GM23248 (cell line): ENCODE data around the gene TAS2R19. TPM values are rescaled to one million over a fixed set of nuclear protein-coding genes. Genes with fewer than 3 reads are reported as not detected.
A peak's percentile ranks its signal among the peaks of the same experiment; 100 is the strongest.

Experiments used
- DNase-seq: peaks from one replicate; pipeline ENCODE4 v3.0.0-alpha.2; 2015
- H2AFZ ChIP-seq: fragments of 200-600 bp; sonication (generic); 2 replicates; pipeline ENCODE4 v1.6.1; 2016; ENCODE audit warnings: antibody characterized with exemption
- H3F3A ChIP-seq: fragments of 200-600 bp; sonication (generic); 2 replicates; pipeline ENCODE4 v1.6.1; 2016; ENCODE audit warnings: mild to moderate bottlenecking, antibody characterized with exemption, mixed run types; ENCODE audit not compliant: insufficient read depth
- H3K27ac ChIP-seq: fragments of 200-600 bp; sonication (generic); 2 replicates; pipeline ENCODE4 v1.5.1; 2016; ENCODE audit warnings: mild to moderate bottlenecking
- H3K27me3 ChIP-seq: fragments of 200-600 bp; sonication (generic); replicated peaks from 2 replicates; pipeline ENCODE4 v1.6.1; 2016; ENCODE audit warnings: mild to moderate bottlenecking; ENCODE audit not compliant: insufficient read depth
- H3K36me3 ChIP-seq: fragments of 200-600 bp; sonication (generic); 2 replicates; pipeline ENCODE4 v1.6.1; 2016; ENCODE audit warnings: low read depth, mild to moderate bottlenecking
- H3K4me1 ChIP-seq: fragments of 200-600 bp; sonication (generic); 2 replicates; pipeline ENCODE4 v1.6.1; 2016; ENCODE audit warnings: mild to moderate bottlenecking; ENCODE audit not compliant: insufficient read depth
- H3K4me2 ChIP-seq: fragments of 200-600 bp; sonication (generic); one replicate; pipeline ENCODE4 v1.6.1; 2016; ENCODE audit warnings: mild to moderate bottlenecking; ENCODE audit not compliant: unreplicated experiment
- H3K4me3 ChIP-seq: fragments of 200-600 bp; sonication (generic); 2 replicates; pipeline ENCODE4 v1.5.1; 2016; ENCODE audit warnings: mild to moderate bottlenecking
- H3K79me2 ChIP-seq: fragments of 200-600 bp; sonication (generic); 2 replicates; pipeline ENCODE4 v1.6.1; 2016; ENCODE audit warnings: mild to moderate bottlenecking; ENCODE audit not compliant: insufficient read depth
- H3K9ac ChIP-seq: fragments of 200-600 bp; sonication (generic); 2 replicates; pipeline ENCODE4 v1.6.1; 2016; ENCODE audit warnings: mild to moderate bottlenecking
- H3K9me2 ChIP-seq: fragments of 200-600 bp; sonication (generic); 2 replicates; pipeline ENCODE4 v1.6.1; 2016; ENCODE audit warnings: mixed run types, mild to moderate bottlenecking, moderate library complexity; ENCODE audit not compliant: insufficient read depth
- H3K9me3 ChIP-seq: fragments of 200-600 bp; sonication (generic); one replicate; pipeline ENCODE4 v1.6.1; 2017; ENCODE audit warnings: low read depth
- H4K20me1 ChIP-seq: fragments of 200-600 bp; sonication (generic); 2 replicates; pipeline ENCODE4 v1.6.0; 2016; ENCODE audit not compliant: insufficient read depth
- EZH2 ChIP-seq: fragments of 200-600 bp; sonication (generic); IDR thresholded peaks from 2 replicates; pipeline ENCODE4 v1.6.1; 2018; ENCODE audit warnings: antibody characterized with exemption, mild to moderate bottlenecking; ENCODE audit not compliant: insufficient read depth, poor library complexity, severe bottlenecking
- EZH2phosphoT487 ChIP-seq: fragments of 200-600 bp; sonication (generic); IDR thresholded peaks from 2 replicates; pipeline ENCODE4 v1.6.1; 2018; ENCODE audit warnings: antibody characterized with exemption, moderate library complexity, mild to moderate bottlenecking, low read depth; ENCODE audit not compliant: insufficient read depth
- WGBS, 2 experiments: methylation state at CpG; one replicate each; pipeline ENCODE4 v1.1.6; 2015 to 2017; ENCODE audit warnings: low lambda C conversion rate in 2 of 2, low coverage in 1 of 2; ENCODE audit errors: missing lambda C conversion rate in 2 of 2; 5-methylcytosine and 5-hydroxymethylcytosine counted together
- in situ Hi-C: fragments of 300-500 bp; cut with MboI; formaldehyde crosslinking; loops from 2 replicates; pipeline ENCODE4 v1.15.0; 2020
- polyA plus RNA-seq: library from polyadenylated mRNA; unstranded; fragments of >200 nt; fragmentation: Nextera tagmentation; extraction: Ambion mirVana; gene quantifications from 2 replicates; pipeline ENCODE4 v1.2.1, GENCODE V29; 2016
- total RNA-seq: library from RNA; depleted of rRNA; stranded (reverse); fragments of >200 nt; shearing (Covaris generic); gene quantifications from 2 replicates; pipeline ENCODE4 v1.2.3, GENCODE V29; 2014

Gene TAS2R19
- total and polyA plus RNA-seq, 2 experiments from 2014 or later = 2.6 TPM; not detected in 1

DNA sequence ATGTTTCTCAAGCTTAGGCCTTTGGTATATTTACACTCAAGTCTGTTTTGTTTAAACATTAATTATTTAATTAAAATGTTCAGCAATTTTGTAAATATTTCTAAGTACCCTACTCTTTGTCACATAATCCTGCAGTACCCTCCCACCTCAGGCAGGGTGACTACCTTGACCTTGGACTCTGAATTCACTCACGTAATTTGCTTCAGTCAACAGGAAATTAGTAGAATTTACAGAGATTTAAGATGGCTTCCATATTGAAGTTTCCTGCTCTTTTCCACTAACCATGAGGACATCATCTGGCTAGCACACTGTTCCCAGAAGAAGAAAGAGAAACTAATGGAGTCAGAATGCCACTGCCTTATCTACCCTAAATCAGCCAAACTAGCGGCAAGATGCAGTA is 967 bp upstream of the TAS2R19 start:
- no peak overlapping the region for H3K9ac ChIP-seq
- no peak overlapping the region for H3K4me3 ChIP-seq
- H3K4me2 ChIP-seq = no peak overlapping the region
- H3K9me3 ChIP-seq = no peaks in the 10 kb centered on the region
- no peaks in the 10 kb centered on the region for H4K20me1 ChIP-seq
- no peak overlapping the region for H3K27ac ChIP-seq
- no peak for DNase-seq
- H3K36me3 ChIP-seq = no peaks in the 10 kb centered on the region; the same call in 1 of the 2 replicates
- no peaks in the 10 kb centered on the region; the same call in 1 of the 2 replicates for H3K9me2 ChIP-seq
- 90% methylated on average over 2 of the region's 2 CpGs for whole genome bisulfite sequencing, 2 experiments
- in situ Hi-C loops = no loop called here
- H3K4me1 ChIP-seq = no peaks in the 10 kb centered on the region
- H3K27me3 ChIP-seq = no peaks in the 10 kb centered on the region
- H3K79me2 ChIP-seq = no peaks in the 10 kb centered on the region
- H3F3A ChIP-seq = no peaks in the 10 kb centered on the region
- no peak overlapping the region for H2AFZ ChIP-seq
- TF ChIP-seq EZH2 (no peak), EZH2phosphoT487 (no peak)

DNA sequence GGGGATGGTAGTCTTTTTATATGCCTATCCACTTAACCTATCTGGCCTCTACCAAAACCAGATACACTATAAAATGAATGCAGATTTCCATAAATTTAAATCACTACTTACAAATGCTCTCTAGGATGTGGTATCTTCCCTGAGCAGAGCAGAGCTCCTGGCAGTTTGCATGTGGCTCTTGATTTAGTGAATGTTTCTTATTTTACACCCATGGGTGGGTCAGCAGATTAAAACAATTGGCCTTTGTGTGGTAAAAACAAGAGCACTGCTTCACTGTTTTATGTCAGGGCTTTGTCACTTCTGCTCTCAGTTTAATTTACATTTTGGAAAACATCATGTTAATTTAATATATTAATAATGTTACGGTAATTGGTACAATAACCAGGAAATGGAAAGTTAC is 5.5 kb downstream of the TAS2R19 start:
- Histone ChIP-seq H2AFZ (no peak overlapping the region), H3K9ac (no peak overlapping the region), H3K9me3 (no peaks in the 10 kb centered on the region), H3K4me3 (no peak overlapping the region), H3K27ac (no peak overlapping the region), H3K27me3 (no peaks in the 10 kb centered on the region), H3K79me2 (no peaks in the 10 kb centered on the region), H3K4me1 (no peaks in the 10 kb centered on the region), H4K20me1 (no peaks in the 10 kb centered on the region), H3F3A (no peaks in the 10 kb centered on the region), H3K9me2 (no peaks in the 10 kb centered on the region), H3K4me2 (no peak overlapping the region), H3K36me3 (no peaks in the 10 kb centered on the region)
- no peak for DNase-seq
- WGBS, 2 experiments = 95 to 100% methylated on average over 1 of the region's 1 CpG
- no peak for TF ChIP-seq EZH2
- no peak for TF ChIP-seq EZH2phosphoT487
- in situ Hi-C loops = loop anchor here (5.0 kb wide), 1 partner anchor 55 kb away; no protein-coding TSS in a partner anchor

DNA sequence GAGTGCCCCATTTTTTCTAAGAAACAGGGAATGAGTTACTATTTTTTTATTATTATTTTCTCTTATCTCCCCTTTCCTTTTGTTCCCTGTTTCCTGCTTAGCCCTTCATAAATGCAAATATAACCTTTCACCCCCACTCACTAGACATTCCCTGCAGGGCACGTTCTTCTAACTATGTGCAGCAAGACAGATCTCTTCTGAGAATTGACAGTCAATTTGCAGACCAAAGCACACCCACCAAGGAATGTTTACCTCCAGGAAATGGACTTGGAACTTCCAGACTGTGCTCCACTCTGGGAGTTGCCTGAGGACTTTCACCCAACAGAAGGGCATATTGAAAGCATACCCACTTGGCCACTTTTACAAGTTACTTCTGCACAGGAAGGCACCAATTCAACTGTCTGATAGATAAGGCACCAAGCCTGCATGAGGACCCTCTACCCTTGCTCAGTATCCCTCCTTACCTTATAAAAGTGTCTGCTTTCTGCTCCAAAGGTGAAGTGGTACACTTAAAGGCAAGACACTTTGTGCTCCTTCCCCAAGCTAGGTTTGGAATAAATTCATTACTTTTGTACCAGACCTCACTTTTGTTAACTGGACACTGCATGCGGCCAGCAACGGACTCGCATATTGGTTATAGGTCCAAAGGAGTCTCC is 6.5 kb downstream of the TAS2R19 start:
- WGBS, 2 experiments = 94 to 95% methylated on average over 4 of the region's 4 CpGs
- no peak overlapping the region for H3K4me2 ChIP-seq
- in situ Hi-C loops = loop anchor here (5.0 kb wide), 1 partner anchor 56 kb away; no protein-coding TSS in a partner anchor

DNA sequence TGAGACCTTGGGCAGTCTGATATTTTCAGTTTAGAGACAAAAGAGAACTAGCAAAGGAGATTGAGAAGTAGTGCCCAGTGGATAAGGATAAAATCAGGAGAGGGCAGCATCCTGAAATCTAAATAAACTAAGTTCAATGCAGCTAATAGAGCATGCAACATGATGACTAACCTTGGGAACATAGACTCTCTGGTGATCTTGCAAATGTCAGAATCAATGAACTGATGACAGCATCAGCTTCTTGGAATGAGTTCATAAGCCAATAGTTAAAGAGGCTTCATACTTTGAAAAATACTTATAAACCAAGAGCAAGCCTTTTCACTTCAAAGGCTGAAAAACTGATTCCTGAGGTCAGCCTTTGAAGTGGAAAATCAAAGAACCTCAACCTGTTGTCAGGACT is 8.2 kb downstream of the TAS2R19 start:
- H3K9me2 ChIP-seq = no peaks in the 10 kb centered on the region
- H3K27ac ChIP-seq = no peak overlapping the region
- H3K79me2 ChIP-seq = no peaks in the 10 kb centered on the region
- peak; percentile 7 for DNase-seq
- H3F3A ChIP-seq = no peaks in the 10 kb centered on the region
- H2AFZ ChIP-seq = no peak overlapping the region
- no peaks in the 10 kb centered on the region for H4K20me1 ChIP-seq
- H3K9ac ChIP-seq = no peak overlapping the region
- no peaks in the 10 kb centered on the region for H3K36me3 ChIP-seq
- no peaks in the 10 kb centered on the region for H3K9me3 ChIP-seq
- H3K4me3 ChIP-seq = no peak overlapping the region
- H3K4me1 ChIP-seq = no peaks in the 10 kb centered on the region
- no peak overlapping the region for H3K4me2 ChIP-seq
- H3K27me3 ChIP-seq = no peaks in the 10 kb centered on the region
- TF ChIP-seq EZH2phosphoT487 (no peak), EZH2 (no peak)
- in situ Hi-C loops = no loop called here

More for the DNA sequence above, 6.5 kb downstream of the TAS2R19 start:
- Histone ChIP-seq H3F3A (no peaks in the 10 kb centered on the region), H3K27ac (no peak overlapping the region), H3K4me1 (no peaks in the 10 kb centered on the region), H3K9me2 (no peaks in the 10 kb centered on the region), H3K36me3 (no peaks in the 10 kb centered on the region), H3K27me3 (no peaks in the 10 kb centered on the region), H4K20me1 (no peaks in the 10 kb centered on the region), H3K9me3 (no peaks in the 10 kb centered on the region), H2AFZ (no peak overlapping the region), H3K79me2 (no peaks in the 10 kb centered on the region), H3K9ac (no peak overlapping the region), H3K4me3 (no peak overlapping the region)
- TF ChIP-seq EZH2phosphoT487 (no peak), EZH2 (no peak)
- DNase-seq = no peak

DNA sequence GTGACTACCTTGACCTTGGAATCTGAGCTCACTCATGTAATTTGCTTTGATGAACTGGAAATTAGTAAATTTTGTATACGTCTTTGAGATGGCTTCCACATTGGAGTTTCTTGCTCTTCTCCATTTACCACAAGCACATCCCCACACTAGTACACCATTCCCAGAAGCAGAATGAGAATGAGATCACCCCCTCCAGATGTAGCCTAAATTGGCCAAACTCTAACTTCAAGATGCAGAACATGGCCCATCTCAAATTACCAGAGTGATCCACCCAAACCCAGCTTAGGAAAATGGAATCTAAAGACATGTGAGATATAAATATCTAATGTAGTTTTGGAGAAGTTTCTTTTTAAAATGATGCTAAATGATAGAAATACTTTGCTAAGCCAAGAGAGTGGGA is 14.8 kb downstream of the TAS2R19 start:
- TF ChIP-seq EZH2 = no peak
- no peak for TF ChIP-seq EZH2phosphoT487
- Histone ChIP-seq H3K36me3 (no peaks in the 10 kb centered on the region), H3K9ac (no peak overlapping the region), H3K27ac (no peak overlapping the region), H3K9me3 (no peaks in the 10 kb centered on the region), H3K4me1 (no peaks in the 10 kb centered on the region), H3K9me2 (no peaks in the 10 kb centered on the region), H2AFZ (no peak overlapping the region), H3K79me2 (no peaks in the 10 kb centered on the region), H3K4me3 (no peak overlapping the region), H3F3A (no peaks in the 10 kb centered on the region), H3K27me3 (no peaks in the 10 kb centered on the region), H3K4me2 (no peak overlapping the region), H4K20me1 (no peaks in the 10 kb centered on the region)
- no peak for DNase-seq
- WGBS, 2 experiments = 100% methylated on average over 1 of the region's 1 CpG
- in situ Hi-C loops = no loop called here
